Trophoblast cell (in vitro differentiated cells and primary cell): ENCODE measurements around the gene ZC3H6.

Experiments
- DNase-seq, 2 donors: peaks; one replicate each; pipeline ENCODE4 v3.0.0-alpha.2; 2016
- H2AFZ ChIP-seq: 2 replicates; pipeline ENCODE4 v1.6.1; 2013; ENCODE audit warnings: low read length, moderate library complexity, mild to moderate bottlenecking; ENCODE audit not compliant: insufficient read depth, poor library complexity
- H2AK5ac ChIP-seq: 2 replicates; pipeline ENCODE4 v1.6.1; 2013; ENCODE audit warnings: mild to moderate bottlenecking, low read length
- H2BK120ac ChIP-seq: 2 replicates; pipeline ENCODE4 v1.6.1; 2013; ENCODE audit warnings: low read length, mild to moderate bottlenecking, moderate library complexity; ENCODE audit not compliant: insufficient read depth, poor library complexity
- H2BK12ac ChIP-seq: 2 replicates; pipeline ENCODE4 v1.6.1; 2013; ENCODE audit warnings: mild to moderate bottlenecking, low read length, moderate library complexity
- H2BK5ac ChIP-seq: 2 replicates; pipeline ENCODE4 v1.6.1; 2013; ENCODE audit warnings: low read length, low read depth, moderate library complexity, mild to moderate bottlenecking; ENCODE audit not compliant: poor library complexity
- H3K14ac ChIP-seq: 2 replicates; pipeline ENCODE4 v1.6.1; 2013; ENCODE audit warnings: mild to moderate bottlenecking, low read length
- H3K18ac ChIP-seq: 2 replicates; pipeline ENCODE4 v1.6.1; 2013; ENCODE audit warnings: mild to moderate bottlenecking, low read length
- H3K23ac ChIP-seq: 2 replicates; pipeline ENCODE4 v1.6.1; 2013; ENCODE audit warnings: low read length
- H3K27ac ChIP-seq: 2 replicates; pipeline ENCODE4 v1.5.1; 2013; ENCODE audit warnings: low read depth, mild to moderate bottlenecking, inconsistent platforms, low read length, moderate library complexity
- H3K27me3 ChIP-seq: 2 replicates; pipeline ENCODE4 v1.6.1; 2013; ENCODE audit warnings: inconsistent platforms, mild to moderate bottlenecking, low read length, moderate library complexity; ENCODE audit not compliant: insufficient read depth
- H3K36me3 ChIP-seq, 2 experiments: 1 replicate in 1 of 2; 2 replicates in 1 of 2; pipeline ENCODE4 v1.6.1; 2013; ENCODE audit warnings: low read length in 2 of 2, mild to moderate bottlenecking in 2 of 2, moderate library complexity in 1 of 2; ENCODE audit not compliant: insufficient read depth in 2 of 2, control insufficient read depth in 1 of 2
- H3K4ac ChIP-seq: 2 replicates; pipeline ENCODE4 v1.6.1; 2013; ENCODE audit warnings: low read depth, mild to moderate bottlenecking, low read length, moderate library complexity
- H3K4me1 ChIP-seq, 2 experiments: 1 replicate in 1 of 2; 2 replicates in 1 of 2; pipeline ENCODE4 v1.6.1; 2013; ENCODE audit warnings: low read length in 2 of 2, mild to moderate bottlenecking in 2 of 2, moderate library complexity in 1 of 2; ENCODE audit not compliant: insufficient read depth in 2 of 2, control insufficient read depth in 1 of 2
- H3K4me2 ChIP-seq: 2 replicates; pipeline ENCODE4 v1.6.1; 2013; ENCODE audit warnings: inconsistent platforms, mild to moderate bottlenecking, low read length, moderate library complexity
- H3K4me3 ChIP-seq: 2 replicates; pipeline ENCODE4 v1.5.1; 2013; ENCODE audit warnings: mild to moderate bottlenecking, low read depth, low read length, inconsistent platforms
- H3K79me1 ChIP-seq: one replicate; pipeline ENCODE4 v1.6.1; 2013; ENCODE audit warnings: low read length
- H3K79me2 ChIP-seq: 2 replicates; pipeline ENCODE4 v1.6.1; 2013; ENCODE audit warnings: low read length, mild to moderate bottlenecking; ENCODE audit not compliant: control insufficient read depth, insufficient read depth, poor library complexity
- H3K9ac ChIP-seq: 2 replicates; pipeline ENCODE4 v1.6.1; 2013; ENCODE audit warnings: mild to moderate bottlenecking, low read length
- H3K9me3 ChIP-seq: 2 replicates; pipeline ENCODE4 v1.6.1; 2013; ENCODE audit warnings: low read depth, mild to moderate bottlenecking, control low read depth, inconsistent platforms, low read length; ENCODE audit not compliant: insufficient read depth
- H4K12ac ChIP-seq: 2 replicates; pipeline ENCODE4 v1.6.1; 2013; ENCODE audit warnings: low read depth, mild to moderate bottlenecking, low read length, moderate library complexity
- H4K8ac ChIP-seq: 2 replicates; pipeline ENCODE4 v1.6.1; 2013; ENCODE audit warnings: low read depth, mild to moderate bottlenecking, low read length, moderate library complexity
- H4K91ac ChIP-seq: one replicate; pipeline ENCODE4 v1.6.1; 2013; ENCODE audit warnings: low read depth, mild to moderate bottlenecking, low read length, moderate library complexity
- WGBS: extraction: QIAGEN DNeasy Blood & Tissue Kit; methylation state at CpG from one replicate; pipeline ENCODE4 v1.1.7; 2013; ENCODE audit warnings: missing lambda C conversion rate; ENCODE audit not compliant: insufficient read length, insufficient coverage; ENCODE audit errors: extremely low coverage; 5-methylcytosine and 5-hydroxymethylcytosine counted together

Gene ZC3H6

DNA sequence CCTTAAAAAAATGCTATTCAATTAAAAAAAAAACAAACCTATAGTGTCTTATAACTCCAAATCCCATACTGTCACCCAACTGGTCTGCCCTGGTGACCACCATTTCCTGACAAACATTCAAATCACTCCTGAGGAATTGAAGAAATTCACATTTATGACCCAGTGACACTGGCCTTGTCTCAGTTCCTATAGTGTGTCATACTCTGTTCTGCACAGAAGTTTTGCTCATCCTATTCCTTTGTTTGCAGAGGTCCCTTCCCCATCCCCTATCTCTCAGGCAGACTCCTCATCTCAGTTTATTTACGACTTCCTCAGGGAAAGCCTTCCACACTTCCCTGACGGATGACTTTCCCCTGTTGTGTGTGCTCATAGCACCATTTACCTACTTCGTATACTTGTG is 14.7 kb downstream of the ZC3H6 start:
- H3K4me2 ChIP-seq: no peak overlapping the region
- H2AFZ ChIP-seq: no peak overlapping the region
- no peak overlapping the region for H3K4me3 ChIP-seq
- no peak for DNase-seq
- no peaks in the 10 kb centered on the region for H3K36me3 ChIP-seq
- no peaks in the 10 kb centered on the region for H3K4me1 ChIP-seq
- no peak overlapping the region for H2AK5ac ChIP-seq
- H3K27me3 ChIP-seq: no peaks in the 10 kb centered on the region
- no peak overlapping the region for H3K18ac ChIP-seq
- no peak overlapping the region for H3K14ac ChIP-seq
- H4K12ac ChIP-seq: no peak overlapping the region
- H3K9ac ChIP-seq: no peak overlapping the region
- no peak overlapping the region for H4K8ac ChIP-seq
- H3K79me2 ChIP-seq: no peaks in the 10 kb centered on the region
- no peak overlapping the region for H2BK12ac ChIP-seq
- no CpG with 5 or more reads among the region's 3 CpGs for WGBS
- H3K9me3 ChIP-seq: no peaks in the 10 kb centered on the region
- no peaks in the 10 kb centered on the region for H3K79me1 ChIP-seq
- no peak overlapping the region for H2BK120ac ChIP-seq
- H4K91ac ChIP-seq: no peak overlapping the region
- H3K4ac ChIP-seq: no peak overlapping the region
- H2BK5ac ChIP-seq: no peak overlapping the region
- no peak overlapping the region for H3K23ac ChIP-seq
- H3K27ac ChIP-seq: no peak overlapping the region

DNA sequence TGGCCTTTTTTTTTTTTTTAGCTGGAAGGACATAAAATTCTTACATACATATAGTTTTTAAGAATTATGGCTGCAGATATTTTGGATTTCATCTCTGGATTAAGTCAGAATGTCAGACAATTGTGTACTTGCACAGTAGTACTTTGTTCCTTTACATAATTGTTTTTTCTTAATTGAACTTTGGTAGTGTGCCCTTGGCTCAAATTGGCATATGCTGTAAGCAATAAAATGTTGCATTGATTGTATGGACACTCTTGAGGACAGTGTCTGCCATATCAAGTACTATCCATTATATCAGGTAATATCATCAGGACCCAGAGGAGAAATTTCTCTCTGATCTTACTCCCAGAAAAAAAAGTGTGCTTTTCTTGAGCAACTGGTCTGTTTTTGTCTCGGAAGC is 15.3 kb downstream of the ZC3H6 start:
- H2BK5ac ChIP-seq: no peak overlapping the region

DNA sequence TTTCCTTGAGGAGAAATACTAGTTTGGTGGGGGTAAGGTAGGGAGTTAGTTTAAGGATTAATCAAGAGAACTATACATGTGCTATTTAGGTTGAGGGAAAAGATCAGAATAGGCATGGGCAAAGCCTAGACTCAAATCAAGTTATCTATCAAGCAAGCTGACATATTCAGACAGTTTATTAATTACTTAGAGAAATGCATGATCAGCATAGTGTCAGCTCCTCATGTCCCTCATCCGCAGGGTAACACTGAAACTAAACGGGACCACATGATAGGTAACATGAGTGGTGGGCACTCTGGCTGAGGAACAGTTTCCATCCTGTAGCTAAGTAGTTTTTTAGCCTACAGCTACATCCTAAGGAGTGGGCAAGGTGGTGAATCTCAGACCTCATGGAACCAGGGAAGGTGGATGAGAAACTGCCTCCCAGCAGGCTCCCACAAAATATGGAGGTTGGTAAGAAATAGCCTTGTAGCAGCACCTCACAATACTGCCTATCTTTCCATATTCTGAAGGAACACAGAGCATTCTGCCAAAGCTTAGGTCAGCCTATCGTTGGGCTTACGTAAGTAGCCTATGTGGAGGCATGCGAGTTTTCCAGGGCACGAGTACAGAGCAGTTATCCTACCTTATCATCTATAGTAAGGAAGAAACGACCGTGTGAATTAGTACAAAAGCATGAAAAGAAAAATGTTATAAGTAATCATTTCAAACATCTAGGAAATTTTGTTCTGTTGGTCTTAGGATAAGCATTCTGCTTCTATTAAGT is 18.4 kb downstream of the ZC3H6 start:
- no peaks in the 10 kb centered on the region for H3K4me1 ChIP-seq
- H3K9me3 ChIP-seq: no peaks in the 10 kb centered on the region
- H3K27me3 ChIP-seq: no peaks in the 10 kb centered on the region
- no peaks in the 10 kb centered on the region for H3K36me3 ChIP-seq
- H4K91ac ChIP-seq: no peak overlapping the region
- H4K12ac ChIP-seq: no peak overlapping the region
- no peak overlapping the region for H2BK12ac ChIP-seq
- no peak overlapping the region for H3K4me2 ChIP-seq
- no peaks in the 10 kb centered on the region for H3K79me2 ChIP-seq
- no peak overlapping the region for H3K18ac ChIP-seq
- no peaks in the 10 kb centered on the region for H3K79me1 ChIP-seq
- no CpG with 5 or more reads among the region's 8 CpGs for WGBS
- H3K4me3 ChIP-seq: no peak overlapping the region
- H3K23ac ChIP-seq: no peak overlapping the region
- H2BK120ac ChIP-seq: no peak overlapping the region
- H3K14ac ChIP-seq: no peak overlapping the region
- H3K27ac ChIP-seq: no peak overlapping the region
- H4K8ac ChIP-seq: no peak overlapping the region
- no peak overlapping the region for H2AFZ ChIP-seq
- peak; percentile 42 to 68 for DNase-seq
- H2BK5ac ChIP-seq: no peak overlapping the region
- H3K4ac ChIP-seq: no peak overlapping the region
- no peak overlapping the region for H3K9ac ChIP-seq
- no peak overlapping the region for H2AK5ac ChIP-seq

More for the DNA sequence above, 15.3 kb downstream of the ZC3H6 start:
- WGBS: no CpG with 5 or more reads among the region's 1 CpG
- H2AFZ ChIP-seq: no peak overlapping the region
- H3K18ac ChIP-seq: no peak overlapping the region
- H2AK5ac ChIP-seq: no peak overlapping the region
- H3K9ac ChIP-seq: no peak overlapping the region
- DNase-seq: no peak
- no peak overlapping the region for H4K8ac ChIP-seq
- H3K79me2 ChIP-seq: no peaks in the 10 kb centered on the region
- no peak overlapping the region for H3K4me2 ChIP-seq
- no peak overlapping the region for H3K4me3 ChIP-seq
- no peak overlapping the region for H3K14ac ChIP-seq
- H4K91ac ChIP-seq: no peak overlapping the region
- no peak overlapping the region for H2BK120ac ChIP-seq
- H3K27me3 ChIP-seq: no peaks in the 10 kb centered on the region
- no peak overlapping the region for H3K27ac ChIP-seq
- no peak overlapping the region for H3K4ac ChIP-seq
- no peaks in the 10 kb centered on the region for H3K9me3 ChIP-seq
- H3K23ac ChIP-seq: no peak overlapping the region
- no peak overlapping the region for H2BK12ac ChIP-seq
- H4K12ac ChIP-seq: no peak overlapping the region
- H3K36me3 ChIP-seq: no peaks in the 10 kb centered on the region
- no peaks in the 10 kb centered on the region for H3K4me1 ChIP-seq
- no peaks in the 10 kb centered on the region for H3K79me1 ChIP-seq

DNA sequence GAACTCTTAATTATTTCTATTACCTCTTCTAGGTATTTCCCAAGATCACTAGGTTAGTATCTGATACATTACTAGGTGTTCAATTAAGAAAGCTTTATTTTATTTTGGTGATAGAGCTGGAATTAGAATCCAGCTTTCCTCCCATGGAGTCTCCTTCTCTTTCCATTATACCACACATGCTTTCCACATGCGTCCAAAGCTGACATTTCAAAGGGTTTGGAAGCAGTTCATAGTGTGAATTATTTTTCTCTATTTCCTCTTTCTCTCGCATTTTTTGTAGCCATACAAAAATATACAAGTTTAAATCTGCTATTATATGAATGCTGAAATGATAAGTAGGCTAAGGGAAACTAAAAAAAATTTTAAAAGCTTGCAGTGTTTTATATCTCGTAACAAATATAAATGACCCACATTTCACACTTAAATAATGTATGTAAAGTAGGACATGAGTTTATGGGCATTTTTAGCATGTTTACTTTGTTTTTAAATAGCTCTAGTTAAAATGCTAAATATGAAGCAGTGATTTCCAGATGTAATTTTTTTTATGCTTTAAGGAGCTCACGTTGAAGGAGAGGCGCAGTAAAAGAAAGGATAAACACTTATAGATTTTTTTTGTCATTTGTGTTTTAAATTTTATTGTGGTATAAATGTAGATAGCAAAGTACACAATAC is 20.1 kb downstream of the ZC3H6 start:
- H3K79me2 ChIP-seq: no peaks in the 10 kb centered on the region
- H2BK120ac ChIP-seq: no peak overlapping the region
- H4K8ac ChIP-seq: no peak overlapping the region
- no peak overlapping the region for H2AFZ ChIP-seq
- H3K4ac ChIP-seq: no peak overlapping the region
- no peak overlapping the region for H4K12ac ChIP-seq
- no peak overlapping the region for H4K91ac ChIP-seq
- no peak overlapping the region for H2AK5ac ChIP-seq
- H3K18ac ChIP-seq: no peak overlapping the region
- DNase-seq: no peak
- no peak overlapping the region for H3K4me3 ChIP-seq
- no peaks in the 10 kb centered on the region for H3K9me3 ChIP-seq
- no peaks in the 10 kb centered on the region for H3K27me3 ChIP-seq
- H3K4me1 ChIP-seq: no peaks in the 10 kb centered on the region
- H3K79me1 ChIP-seq: no peaks in the 10 kb centered on the region
- no peak overlapping the region for H3K14ac ChIP-seq
- no peak overlapping the region for H3K23ac ChIP-seq
- no peak overlapping the region for H2BK12ac ChIP-seq
- no peak overlapping the region for H3K27ac ChIP-seq
- no peaks in the 10 kb centered on the region for H3K36me3 ChIP-seq
- no peak overlapping the region for H3K4me2 ChIP-seq
- H3K9ac ChIP-seq: no peak overlapping the region
- WGBS: no CpG with 5 or more reads among the region's 5 CpGs
- no peak overlapping the region for H2BK5ac ChIP-seq
